DMS53 (cell line): ENCODE measurements around the gene TTF1.

Experiments used
- DNase-seq: peaks from one replicate; lab custom pipeline; 2025; lab: John Stamatoyannopoulos, UW

Gene TTF1

DNA sequence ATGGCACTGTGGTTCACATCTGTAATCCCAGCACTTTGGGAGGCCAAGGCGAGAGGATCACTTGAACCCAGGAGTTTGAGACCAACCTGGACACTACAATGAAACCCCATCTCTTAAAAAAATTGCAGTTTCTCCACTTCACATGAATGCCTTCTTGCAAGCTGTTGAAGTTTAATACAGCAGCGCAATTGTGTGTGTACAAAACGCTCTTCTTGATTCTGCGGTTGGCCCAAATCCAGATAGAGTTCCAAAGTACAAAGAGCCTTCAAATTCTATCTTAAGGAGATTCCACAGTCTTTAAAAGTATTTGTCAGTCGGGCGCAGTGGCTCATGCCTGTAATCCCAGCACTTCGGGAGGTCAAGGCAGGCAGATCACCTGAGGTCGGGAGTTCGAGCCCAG lies 42.6 kb downstream of the TTF1 start:
- DNase-seq, result no peak

DNA sequence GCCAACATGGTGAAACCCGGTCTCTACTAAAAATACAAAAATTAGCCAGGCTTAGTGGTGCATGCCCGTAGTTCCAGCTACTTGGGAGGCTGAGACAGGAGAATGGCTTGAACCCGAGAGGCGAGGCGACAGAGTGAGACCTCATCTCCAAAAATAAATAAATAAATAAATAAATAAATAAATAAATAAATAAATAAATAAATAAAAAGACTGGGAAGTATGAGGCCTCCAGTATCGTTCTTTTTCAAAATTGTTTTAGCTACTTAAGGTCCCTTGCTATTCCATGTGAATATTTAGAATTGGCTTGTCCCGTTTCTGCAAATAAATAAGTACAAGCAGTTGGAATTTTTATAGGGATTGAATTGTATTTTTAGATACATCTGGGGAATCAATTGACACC lies 48.9 kb downstream of the TTF1 start:
- DNase-seq, result no peak

DNA sequence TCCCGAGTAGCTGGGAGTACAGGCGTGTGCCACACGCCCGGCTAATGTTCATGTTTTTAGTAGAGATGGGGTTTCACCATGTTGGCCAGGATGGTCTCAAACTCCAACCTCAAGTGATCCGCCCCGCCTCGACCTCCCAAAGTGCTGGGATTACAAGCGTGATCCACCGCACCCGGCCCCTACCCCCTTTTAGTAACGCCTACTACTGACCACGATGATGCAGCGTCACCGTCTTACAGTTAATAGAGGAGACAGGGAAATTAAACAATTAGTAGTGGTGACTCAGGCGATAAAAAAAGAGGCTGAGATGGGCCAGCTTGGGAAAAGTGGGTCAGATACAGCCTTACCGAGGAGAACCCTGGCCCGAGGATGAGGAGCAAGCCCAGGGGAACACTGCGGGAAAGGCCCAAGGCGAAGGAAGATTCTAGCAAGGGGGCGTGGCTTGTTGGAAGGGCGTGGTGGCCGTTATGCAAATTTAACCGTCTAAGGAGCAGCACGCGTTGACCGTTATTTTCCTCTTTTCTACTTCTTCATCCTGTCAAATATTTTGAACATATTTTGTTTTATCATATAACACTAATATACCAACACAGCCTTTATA lies 50.2 kb downstream of the TTF1 start:
- DNase-seq, result no peak

DNA sequence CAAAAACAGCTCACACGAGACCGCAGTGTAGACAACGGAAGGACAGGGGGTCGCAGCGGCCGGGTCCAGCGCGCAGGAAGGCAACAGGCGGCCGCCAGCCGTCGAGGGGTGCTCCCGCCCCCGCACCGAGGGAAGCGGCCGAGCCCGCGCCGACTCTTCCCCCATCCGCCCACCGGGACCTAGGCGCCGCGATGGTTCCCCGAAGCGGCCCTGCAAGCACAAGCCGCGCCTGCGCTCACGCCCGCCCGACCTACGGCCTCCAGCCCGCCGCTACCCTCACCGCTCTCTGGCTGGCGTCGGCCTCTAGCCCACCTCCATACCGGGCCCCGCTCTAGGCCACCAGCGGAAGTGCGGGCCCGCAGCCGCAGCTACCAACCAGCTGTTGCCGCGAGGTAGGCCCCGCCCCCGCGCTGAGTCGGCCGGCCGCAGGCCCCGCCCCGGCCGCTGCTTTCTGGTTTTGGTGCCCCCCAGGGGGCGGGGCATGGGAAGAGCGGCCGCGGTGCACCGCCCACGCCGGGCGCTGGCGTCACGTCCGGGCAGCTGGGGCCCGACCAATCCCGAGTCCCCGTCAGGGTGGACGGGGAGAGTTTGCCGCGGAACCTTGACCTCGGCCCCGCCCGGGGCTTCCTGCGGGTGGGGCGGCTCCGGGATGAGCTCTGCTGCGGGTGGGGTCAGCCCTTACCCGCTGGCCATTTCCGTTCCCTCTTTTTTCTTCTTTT lies 51.8 kb downstream of the TTF1 start, which contains the start of gene SETX:
Gene SETX (minus strand): TSS at position 350 of the 719 bp plus-strand sequence. CDS start 5,558 bp downstream, outside the sequence.
- peak; percentile 99 for DNase-seq

DNA sequence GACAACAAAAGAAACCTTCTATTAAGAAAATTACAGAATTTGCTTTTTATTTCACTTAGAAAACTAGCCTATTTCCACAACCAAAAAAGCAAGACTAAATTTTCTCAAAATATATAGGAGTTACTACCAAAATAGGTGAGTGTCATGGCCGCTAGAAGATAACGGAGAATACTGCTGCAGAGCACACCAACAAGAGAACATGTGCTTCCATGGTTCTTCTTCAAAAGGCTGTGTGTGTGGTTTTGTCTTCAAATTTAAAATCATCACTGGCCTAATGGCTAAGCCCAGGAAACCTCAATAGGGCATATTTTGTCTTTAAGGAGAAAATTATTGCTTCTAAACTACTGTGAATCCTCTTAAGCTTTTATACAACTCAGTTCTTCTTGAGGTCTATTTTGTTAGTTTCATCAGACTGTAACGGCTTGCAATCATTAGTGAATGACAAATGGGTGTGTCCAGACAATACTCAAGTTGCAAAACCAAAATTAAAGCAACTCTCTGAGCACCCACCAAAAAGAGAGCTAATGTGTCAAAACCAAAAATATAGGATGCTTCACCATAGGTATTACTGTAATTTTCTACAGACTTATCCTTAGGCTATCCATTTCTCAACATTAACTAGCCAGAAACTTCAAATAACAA lies 55.1 kb downstream of the TTF1 start:
- DNase-seq, result no peak

DNA sequence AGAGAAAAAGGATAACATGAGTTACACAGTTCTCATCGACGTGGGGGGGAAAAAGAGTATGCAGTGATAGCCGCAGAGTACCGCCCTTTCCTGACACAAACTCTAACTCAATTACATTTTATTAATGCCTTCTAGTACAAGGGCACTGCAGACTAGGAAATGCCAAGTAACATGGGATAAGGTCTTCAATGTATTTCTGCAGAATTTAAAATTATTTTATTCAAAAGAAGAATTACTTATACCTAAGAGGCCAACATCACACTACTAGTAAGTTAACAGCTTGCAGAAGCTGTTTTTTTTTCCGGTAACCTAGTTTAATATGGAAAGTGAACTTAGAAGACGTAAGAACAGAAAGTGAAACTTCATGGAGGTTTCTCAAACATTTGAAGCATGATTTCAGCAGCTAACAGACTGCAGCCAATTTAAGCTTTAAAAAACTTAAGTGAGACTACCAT lies 55.8 kb downstream of the TTF1 start:
- DNase-seq, result no peak

DNA sequence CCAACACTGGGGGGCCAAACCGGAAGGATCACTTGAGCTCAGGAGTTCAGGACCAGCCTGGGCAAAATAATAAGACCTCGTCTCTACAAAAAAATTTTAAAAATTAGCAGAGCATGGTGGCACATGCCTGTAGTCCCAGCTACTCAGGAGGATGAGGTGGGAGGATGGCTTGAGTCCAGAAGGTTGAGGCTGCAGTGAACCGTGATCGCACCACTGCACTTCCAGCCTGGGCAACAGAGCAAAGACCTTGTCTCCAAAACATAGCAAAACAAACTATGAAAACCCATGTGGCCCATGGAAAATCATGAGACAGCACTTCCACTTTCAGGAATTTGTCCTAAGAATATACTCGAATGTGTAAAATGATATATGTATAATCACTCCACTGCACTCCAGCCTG lies 58.0 kb downstream of the TTF1 start:
- DNase-seq, result no peak

DNA sequence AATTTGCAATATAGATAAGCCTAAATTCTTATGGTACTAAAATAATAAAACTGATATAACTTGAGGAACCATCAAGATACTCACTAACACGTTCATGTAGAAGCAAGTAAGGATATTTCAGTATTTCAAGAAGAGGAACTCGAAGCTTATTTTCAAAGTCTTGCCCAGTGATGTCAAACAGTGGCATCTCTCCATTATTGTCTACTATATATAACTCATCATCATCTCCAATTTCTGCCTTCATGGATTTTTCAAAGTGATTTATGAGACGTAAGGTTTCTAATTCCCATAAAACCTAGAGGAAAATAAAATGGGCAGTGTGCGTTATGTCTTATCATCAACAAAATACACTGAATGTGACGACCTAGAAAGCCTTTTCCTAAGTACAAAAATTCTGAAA lies 60.5 kb downstream of the TTF1 start:
- no peak for DNase-seq

DNA sequence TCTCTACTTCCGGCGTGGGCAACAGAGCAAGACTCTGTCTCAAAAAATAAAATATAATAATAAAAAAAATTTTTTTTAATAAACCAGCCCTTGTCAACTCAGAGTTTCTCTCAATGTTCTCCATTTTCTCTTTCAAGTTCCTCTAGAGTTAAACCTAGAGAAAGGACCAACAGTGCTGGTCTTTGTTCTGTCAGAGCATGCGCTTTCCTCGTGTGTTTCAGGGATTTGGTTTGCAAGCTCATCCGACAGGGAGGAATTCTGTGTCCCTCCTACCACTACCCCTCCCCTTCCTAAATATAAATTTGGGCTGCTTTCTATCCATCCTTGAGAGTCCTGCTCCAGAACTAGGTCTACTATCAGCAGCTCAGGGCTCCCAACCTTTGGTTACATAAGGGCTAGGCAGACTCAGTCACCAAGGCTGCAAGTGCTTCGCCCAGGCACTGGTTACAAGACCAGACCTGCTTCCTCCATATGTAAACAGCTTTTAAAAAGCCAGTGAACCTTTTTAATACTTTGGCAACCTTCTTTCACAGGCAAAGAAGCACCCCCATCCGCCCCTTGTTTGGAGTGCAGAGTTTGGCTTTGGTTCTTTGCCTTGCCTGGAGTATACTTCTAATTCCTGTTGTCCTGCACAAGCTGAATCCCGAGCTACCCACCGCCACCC lies 65.3 kb downstream of the TTF1 start:
- no peak for DNase-seq

DNA sequence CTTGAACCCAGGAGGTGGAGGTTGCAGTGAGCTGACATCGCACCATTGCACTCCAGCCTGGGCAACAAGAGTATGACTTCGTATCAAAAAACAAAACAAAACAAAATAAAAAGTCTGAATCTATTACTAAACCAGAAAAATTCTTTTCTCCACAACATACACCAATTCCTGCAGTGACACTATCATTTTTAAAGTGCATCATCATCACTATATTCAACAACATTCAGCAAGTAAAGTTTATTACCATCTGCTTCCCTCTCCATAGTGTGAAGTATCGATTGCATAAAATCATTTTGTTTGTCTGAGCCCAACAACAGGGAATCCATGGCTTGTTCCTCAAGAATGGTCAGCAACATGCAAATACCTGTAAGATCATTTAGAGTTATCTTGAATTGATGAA lies 72.3 kb downstream of the TTF1 start:
- DNase-seq, result no peak

DNA sequence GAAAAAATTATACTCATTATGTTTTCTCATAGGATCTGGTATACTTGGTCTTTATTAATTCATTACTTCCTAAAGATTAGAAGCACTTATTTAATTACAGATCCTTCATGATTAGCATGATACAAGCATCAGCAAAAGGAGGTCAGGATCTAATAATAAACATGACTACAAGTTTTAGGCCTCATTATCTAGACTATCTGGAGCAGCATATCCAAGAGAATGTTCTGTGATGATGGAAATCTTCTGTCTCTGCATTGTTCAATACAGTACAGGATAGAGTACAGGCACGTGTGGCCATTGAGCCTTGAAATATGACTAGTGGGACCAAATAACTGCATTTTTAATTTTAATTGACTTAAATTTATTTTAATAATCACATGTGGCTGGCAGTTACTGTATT lies 73.1 kb downstream of the TTF1 start:
- DNase-seq, result no peak

DNA sequence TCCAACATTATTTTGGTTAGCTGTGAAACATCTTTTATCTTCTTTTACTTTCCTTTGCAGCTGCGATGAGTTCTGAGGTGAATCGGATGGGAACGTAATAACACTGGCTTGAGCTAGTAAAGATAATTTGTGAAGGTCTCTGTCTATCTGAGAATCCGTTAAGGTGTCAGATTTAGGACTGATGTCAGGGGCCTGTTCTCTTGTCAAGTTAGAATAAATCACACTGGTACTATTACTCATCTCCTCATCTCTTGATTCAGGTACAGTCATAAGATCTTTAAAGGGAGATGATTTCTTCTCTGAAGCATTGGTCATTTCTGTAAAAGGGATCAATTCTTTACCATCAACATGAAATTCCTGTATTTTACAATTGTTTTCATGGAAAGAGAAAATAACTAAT lies 78.1 kb downstream of the TTF1 start:
- no peak for DNase-seq

DNA sequence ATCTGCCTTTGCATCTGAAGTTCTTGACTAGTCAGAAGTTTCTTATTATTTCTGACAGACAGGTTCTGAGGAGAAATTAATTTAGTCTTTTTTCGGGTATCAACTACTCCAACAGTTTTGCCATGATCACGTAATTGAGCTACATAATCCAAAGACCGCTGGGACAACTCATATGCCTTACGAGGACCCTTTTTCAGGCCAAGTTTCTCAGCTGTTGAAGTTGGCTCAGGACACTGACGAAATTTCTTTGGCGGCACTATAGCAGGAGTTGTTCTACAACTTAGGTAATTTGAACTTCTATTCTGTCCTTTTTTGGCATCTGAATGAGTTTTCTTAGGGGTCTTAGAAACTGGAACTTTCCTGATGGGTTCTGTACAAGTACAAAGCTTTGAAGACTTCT lies 79.1 kb downstream of the TTF1 start:
- no peak for DNase-seq
